HCT116 (cell line): ENCODE measurements around the gene TRPM8. TPM values are rescaled to one million over a fixed set of nuclear protein-coding genes. Genes with fewer than 3 reads are reported as not detected.

ENCODE experiments used
- ATAC-seq: fragments of 200-7000 bp; cut with Tn5 transposase; 2 replicates; pipeline ENCODE4 v1.9.1; 2020; ENCODE audit warnings: mild to moderate bottlenecking, moderate library complexity
- BruUV-seq: library from RNA; stranded (reverse); fragments of 400-500 nt; replicated peaks from 2 replicates; lab custom pipeline; 2021; lab: Mats Ljungman, UMichigan
- CTCF ChIA-PET: fragments of 300-600 bp; sonication (Branson Sonifier 250); formaldehyde crosslinking; loops from one replicate; lab custom pipeline; 2021; ENCODE audit warnings: antibody characterized with exemption; lab: Charles Lee
- POLR2A ChIA-PET: fragments of 300-600, 350-600 bp; sonication (Branson Sonifier 250); formaldehyde crosslinking; loops from one replicate; lab custom pipeline; 2021; ENCODE audit warnings: antibody characterized with exemption; lab: Charles Lee
- RAD21 ChIA-PET, 2 experiments: fragments of 300-600 bp; sonication (Branson Sonifier 250); formaldehyde crosslinking; loops; one replicate each; lab custom pipeline; 2023; ENCODE audit warnings: low total read pairs in 2 of 2; ENCODE audit not compliant: uncharacterized antibody in 2 of 2, unreplicated experiment in 2 of 2, low non-redundant PET in 1 of 2; lab: Charles Lee
- DNase-seq: peaks from one replicate; pipeline ENCODE4 v3.0.0-alpha.2; 2010; ENCODE audit warnings: low read depth, low spot score
- H2AFZ ChIP-seq: fragments of 200-600 bp; shearing (Covaris generic), sonication (generic); 2 replicates; pipeline ENCODE4 v1.6.1; 2017; ENCODE audit warnings: low read depth, mixed run types, mixed read lengths, antibody characterized with exemption, low read length; ENCODE audit not compliant: poor library complexity, severe bottlenecking
- H3K27ac ChIP-seq: 2 replicates; pipeline ENCODE4 v1.5.1; 2012; ENCODE audit warnings: low read depth, low read length
- H3K27me3 ChIP-seq: fragments of 200-600 bp; sonication (generic); 2 replicates; pipeline ENCODE4 v1.6.1; 2016; ENCODE audit warnings: mixed run types, low read length, mixed read lengths; ENCODE audit not compliant: insufficient read depth
- H3K36me3 ChIP-seq, 2 experiments: fragments of 200-500 bp in 1 of 2; fragments of 200-600 bp in 1 of 2; sonication (Bioruptor generic) in 1 of 2; sonication (generic) in 1 of 2; 2 replicates each; pipeline versions ENCODE4 v1.5.1 to v1.6.1; 2014 to 2016; ENCODE audit warnings: low read length in 2 of 2, inconsistent platforms in 1 of 2, mixed read lengths in 1 of 2, mixed run types in 1 of 2; ENCODE audit not compliant: insufficient read depth in 2 of 2, control insufficient read depth in 1 of 2
- H3K4me1 ChIP-seq, 2 experiments: fragments of 200-600 bp in 1 of 2; sonication (generic) in 1 of 2; 2 replicates each; pipeline versions ENCODE4 v1.5.1 to v1.6.1; 2012 to 2017; ENCODE audit warnings: low read length in 2 of 2, inconsistent platforms in 1 of 2, mild to moderate bottlenecking in 1 of 2, mixed read lengths in 1 of 2, mixed run types in 1 of 2, moderate library complexity in 1 of 2; ENCODE audit not compliant: insufficient read depth in 2 of 2, control insufficient read depth in 1 of 2
- H3K4me2 ChIP-seq: fragments of 200-600 bp; sonication (generic); 2 replicates; pipeline ENCODE4 v1.6.1; 2017; ENCODE audit warnings: mixed run types, low read length, mixed read lengths
- H3K4me3 ChIP-seq, 2 experiments: fragments of 200-600 bp in 1 of 2; sonication (generic) in 1 of 2; replicated peaks in 1 of 2; 2 replicates each; pipeline ENCODE4 v1.5.1; 2011 to 2016; ENCODE audit warnings: low read length in 2 of 2, control low read depth in 1 of 2, low read depth in 1 of 2, mild to moderate bottlenecking in 1 of 2, mixed read lengths in 1 of 2, mixed run types in 1 of 2
- H3K79me2 ChIP-seq: fragments of 200-600 bp; sonication (generic); 2 replicates; pipeline ENCODE4 v1.6.1; 2017; ENCODE audit warnings: mild to moderate bottlenecking, mixed run types, low read length, moderate library complexity, mixed read lengths; ENCODE audit not compliant: insufficient read depth
- H3K9ac ChIP-seq: fragments of 200-600 bp; sonication (generic); 2 replicates; pipeline ENCODE4 v1.6.1; 2016; ENCODE audit warnings: low read length, mixed read lengths
- H3K9me2 ChIP-seq: fragments of 200-600 bp; sonication (generic), shearing (Covaris generic); 2 replicates; pipeline ENCODE4 v1.6.1; 2017; ENCODE audit warnings: mixed run types, mild to moderate bottlenecking, moderate library complexity; ENCODE audit not compliant: insufficient read depth
- H3K9me3 ChIP-seq, 2 experiments: fragments of 200-500 bp in 1 of 2; fragments of 200-600 bp in 1 of 2; sonication (Bioruptor generic) in 1 of 2; sonication (generic) in 1 of 2; 2 replicates each; pipeline ENCODE4 v1.6.1; 2014 to 2017; ENCODE audit warnings: low read length in 2 of 2, mixed read lengths in 2 of 2, inconsistent platforms in 1 of 2, low read depth in 1 of 2, mild to moderate bottlenecking in 1 of 2, mixed run types in 1 of 2, moderate library complexity in 1 of 2; ENCODE audit not compliant: control insufficient read depth in 1 of 2, insufficient read depth in 1 of 2
- H4K20me1 ChIP-seq: fragments of 200-600 bp; sonication (generic), shearing (Covaris generic); 2 replicates; pipeline ENCODE4 v1.6.1; 2017; ENCODE audit warnings: mixed run types, mild to moderate bottlenecking, moderate library complexity; ENCODE audit not compliant: insufficient read depth
- CBX3 ChIP-seq: IDR thresholded peaks from 2 replicates; pipeline ENCODE4 v1.6.1; 2012; ENCODE audit warnings: low read depth
- CEBPB ChIP-seq: IDR thresholded peaks from 2 replicates; pipeline ENCODE4 v1.6.1; 2012; ENCODE audit warnings: low read depth
- EZH2phosphoT487 ChIP-seq: fragments of 200-600 bp; IDR thresholded peaks from 2 replicates; pipeline ENCODE4 v1.6.1; 2018; ENCODE audit warnings: antibody characterized with exemption, borderline replicate concordance
- RAD21 ChIP-seq: IDR thresholded peaks from 2 replicates; pipeline ENCODE4 v1.6.1; 2012; ENCODE audit warnings: low read depth, mild to moderate bottlenecking
- REST ChIP-seq: IDR thresholded peaks from 2 replicates; pipeline ENCODE4 v1.6.1; 2012; ENCODE audit warnings: low read depth
- SP1 ChIP-seq: IDR thresholded peaks from 2 replicates; pipeline ENCODE4 v1.6.1; 2012; ENCODE audit warnings: low read depth
- YY1 ChIP-seq: IDR thresholded peaks from 2 replicates; pipeline ENCODE4 v1.6.1; 2011; ENCODE audit warnings: low read length, low read depth, moderate library complexity, mild to moderate bottlenecking; ENCODE audit not compliant: insufficient replicate concordance; ENCODE audit errors: extremely low read depth
- ZBTB33 ChIP-seq: IDR thresholded peaks from 2 replicates; pipeline ENCODE4 v1.6.1; 2011; ENCODE audit warnings: mild to moderate bottlenecking, low read length, moderate library complexity; ENCODE audit not compliant: insufficient replicate concordance; ENCODE audit errors: extremely low read depth
- intact Hi-C: fragments of 100-400 bp; cut with micrococcal nuclease; formaldehyde crosslinking; loops from 2 replicates; pipeline ENCODE4 v1.10.0; 2022
- total RNA-seq: library from RNA; stranded (reverse); gene quantifications from one replicate; pipeline ENCODE4 v1.2.1, GENCODE V29; 2021; ENCODE audit not compliant: unreplicated experiment

The TRPM8 gene
- total RNA-seq, 1 experiment from 2014 or later: 0.39 TPM

- Histone ChIP-seq H3K4me1 (no peaks in the 10 kb centered on the region), H3K4me3 (no peak overlapping the region), H3K36me3 (no peaks in the 10 kb centered on the region), H4K20me1 (no peaks in the 10 kb centered on the region), H2AFZ (no peak overlapping the region), H3K27me3 (no peaks in the 10 kb centered on the region; the same call in 1 of the 2 replicates), H3K9me2 (no peaks in the 10 kb centered on the region), H3K9me3 (no peaks in the 10 kb centered on the region), H3K79me2 (no peaks in the 10 kb centered on the region), H3K27ac (no peak overlapping the region), H3K4me2 (no peak overlapping the region), H3K9ac (no peak overlapping the region)
- no TSS peak for BruUV-seq
- intact Hi-C loops: no loop called here
- DNase-seq: no peak
- ATAC-seq: no peak
- ChIA-PET CTCF (no interaction called here), RAD21 (no interaction called here), POLR2A (no interaction called here)
- TF ChIP-seq EZH2phosphoT487: no peak
- no peak for TF ChIP-seq ZBTB33
- no peak for TF ChIP-seq CBX3
- TF ChIP-seq CEBPB: no peak
- TF ChIP-seq REST: no peak
- no peak for TF ChIP-seq YY1
- TF ChIP-seq RAD21: no peak
- TF ChIP-seq SP1: no peak
Measured at GRCh38 chr2:233993461-233993860, 76.3 kb downstream of the TRPM8 start.
